MM.1S (cell line): Measurements from ENCODE around the gene CYP27C1.

Source experiments
- CTCF ChIP-seq: fragments of 300-600 bp; sonication (generic); IDR thresholded peaks from 2 replicates; pipeline ENCODE4 v1.5.1; 2016; ENCODE audit warnings: antibody characterized with exemption, low read length, mixed read lengths
- EZH2 ChIP-seq: fragments of 300-600 bp; sonication (generic); optimal IDR thresholded peaks from 2 replicates; pipeline ENCODE3; 2017; ENCODE audit warnings: low read depth, mild to moderate bottlenecking, antibody characterized with exemption, low read length, mixed read lengths

- TF ChIP-seq CTCF (no peak), EZH2 (no peak)
Measured at GRCh38 chr2:127155947-127156346, 64.2 kb downstream of the CYP27C1 start.
